ENCODE measurements around the gene CHAD. TPM values are rescaled to one million over a fixed set of nuclear protein-coding genes. Genes with fewer than 3 reads are reported as not detected.
A peak's percentile ranks its signal among the peaks of the same experiment; 100 is the strongest.

The CHAD gene
- total RNA-seq, 2 donors from 2014 or later: 0.51 to 1.6 TPM

GRCh38 chr17:50514388-50514787 is 45.7 kb upstream of the CHAD start:
- Histone ChIP-seq H3K27me3 (replicated peaks; ENCODE audit: insufficient read depth) (no peaks in the 10 kb centered on the region), H3K36me3 (no peaks in the 10 kb centered on the region), H3K4me3 (no peak overlapping the region), H3K9me3 (no peaks in the 10 kb centered on the region), H3K4me1 (replicated peaks) (peaks cover 4% of the 10 kb centered on the region), H3K27ac (peak overlapping the region in 1 of 2 donors; percentile 12)
- WGBS: 64% methylated on average over 3 of the region's 3 CpGs
- intact Hi-C loops (cut with DNase I): no loop called here
- TF ChIP-seq POLR2AphosphoS5 (IDR thresholded peaks at IDR 0.05) (no peak), POLR2A (IDR thresholded peaks at IDR 0.05) (no peak)
- TF ChIP-seq, protein P1, sequence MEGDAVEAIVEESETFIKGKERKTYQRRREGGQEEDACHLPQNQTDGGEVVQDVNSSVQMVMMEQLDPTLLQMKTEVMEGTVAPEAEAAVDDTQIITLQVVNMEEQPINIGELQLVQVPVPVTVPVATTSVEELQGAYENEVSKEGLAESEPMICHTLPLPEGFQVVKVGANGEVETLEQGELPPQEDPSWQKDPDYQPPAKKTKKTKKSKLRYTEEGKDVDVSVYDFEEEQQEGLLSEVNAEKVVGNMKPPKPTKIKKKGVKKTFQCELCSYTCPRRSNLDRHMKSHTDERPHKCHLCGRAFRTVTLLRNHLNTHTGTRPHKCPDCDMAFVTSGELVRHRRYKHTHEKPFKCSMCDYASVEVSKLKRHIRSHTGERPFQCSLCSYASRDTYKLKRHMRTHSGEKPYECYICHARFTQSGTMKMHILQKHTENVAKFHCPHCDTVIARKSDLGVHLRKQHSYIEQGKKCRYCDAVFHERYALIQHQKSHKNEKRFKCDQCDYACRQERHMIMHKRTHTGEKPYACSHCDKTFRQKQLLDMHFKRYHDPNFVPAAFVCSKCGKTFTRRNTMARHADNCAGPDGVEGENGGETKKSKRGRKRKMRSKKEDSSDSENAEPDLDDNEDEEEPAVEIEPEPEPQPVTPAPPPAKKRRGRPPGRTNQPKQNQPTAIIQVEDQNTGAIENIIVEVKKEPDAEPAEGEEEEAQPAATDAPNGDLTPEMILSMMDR (IDR thresholded peaks at IDR 0.05): no peak
- no peak for DNase-seq (ENCODE audit: low spot score)

DNA sequence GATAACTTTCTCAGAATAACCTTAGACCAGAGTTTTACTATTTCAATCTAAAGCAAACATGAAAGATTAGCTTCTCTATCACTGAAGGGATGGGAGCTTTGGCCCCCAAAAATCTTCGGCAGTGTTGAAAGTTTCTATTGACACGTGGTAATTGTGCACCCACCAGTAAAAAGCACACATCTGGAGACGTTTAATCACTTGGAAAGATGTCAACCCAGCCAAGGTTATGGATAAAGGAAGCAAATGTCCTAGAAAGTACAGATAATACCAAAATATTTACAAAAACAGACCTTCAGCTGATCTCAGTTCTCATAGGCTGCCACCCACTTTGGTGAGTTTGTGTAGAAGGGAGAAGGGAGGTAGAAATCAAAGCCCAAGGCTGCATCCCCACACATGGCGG is 44.8 kb upstream of the CHAD start:
- DNase-seq (ENCODE audit: low spot score): no peak
- no peaks in the 10 kb centered on the region for H3K9me3 ChIP-seq
- no peak for TF ChIP-seq POLR2AphosphoS5 (IDR thresholded peaks at IDR 0.05)
- no peak for TF ChIP-seq POLR2A (IDR thresholded peaks at IDR 0.05)
- TF ChIP-seq, protein P1 (IDR thresholded peaks at IDR 0.05): no peak
- H3K4me3 ChIP-seq: no peak overlapping the region
- intact Hi-C loops (cut with DNase I): no loop called here
- no peak overlapping the region for H3K27ac ChIP-seq
- H3K4me1 ChIP-seq (replicated peaks): no peaks in the 10 kb centered on the region
- no peaks in the 10 kb centered on the region for H3K27me3 ChIP-seq (replicated peaks; ENCODE audit: insufficient read depth)
- H3K36me3 ChIP-seq: no peaks in the 10 kb centered on the region
- 51% methylated on average over 4 of the region's 4 CpGs for WGBS

DNA sequence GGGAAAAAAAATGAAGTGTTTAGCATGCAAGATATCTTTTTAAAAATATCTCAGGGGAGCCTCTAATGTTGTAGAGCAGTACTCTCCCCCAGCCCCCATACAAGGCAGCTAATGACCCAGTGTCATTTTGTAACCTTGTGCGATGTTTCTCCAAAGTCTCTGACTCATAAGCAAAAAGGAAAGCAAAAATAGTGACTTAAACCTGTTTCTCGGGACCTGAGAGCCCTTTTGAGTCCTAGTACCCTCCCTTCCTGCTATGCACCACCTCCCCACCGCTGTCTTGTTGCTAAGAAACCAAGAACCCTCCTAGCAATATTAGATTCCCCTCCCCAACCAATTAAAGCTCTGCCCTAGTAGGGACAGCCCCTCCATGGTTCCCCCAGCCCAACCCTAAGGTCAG is 42.4 kb upstream of the CHAD start:
- Histone ChIP-seq H3K27me3 (replicated peaks; ENCODE audit: insufficient read depth) (no peaks in the 10 kb centered on the region), H3K27ac (peak overlapping the region; percentile 2 to 48), H3K36me3 (no peaks in the 10 kb centered on the region), H3K9me3 (no peaks in the 10 kb centered on the region), H3K4me1 (replicated peaks) (no peaks in the 10 kb centered on the region), H3K4me3 (no peak overlapping the region)
- TF ChIP-seq POLR2A (IDR thresholded peaks at IDR 0.05) (no peak), POLR2AphosphoS5 (IDR thresholded peaks at IDR 0.05) (no peak)
- TF ChIP-seq, protein P1 (IDR thresholded peaks at IDR 0.05): no peak
- DNase-seq (ENCODE audit: low spot score): no peak
- 22% methylated on average over 3 of the region's 3 CpGs for WGBS
- intact Hi-C loops (cut with DNase I): no loop called here

GRCh38 chr17:50508573-50509460 is 40.1 kb upstream of the CHAD start:
- no peaks in the 10 kb centered on the region for H3K27me3 ChIP-seq (replicated peaks; ENCODE audit: insufficient read depth)
- H3K27ac ChIP-seq: peak overlapping the region; percentile 77 to 85
- intact Hi-C loops (cut with DNase I): no loop called here
- 42% methylated on average over 26 of the region's 32 CpGs for WGBS
- H3K4me1 ChIP-seq (replicated peaks): no peaks in the 10 kb centered on the region
- no peak for DNase-seq (ENCODE audit: low spot score)
- H3K9me3 ChIP-seq: no peaks in the 10 kb centered on the region
- peak overlapping the region; percentile 53 to 59 for H3K4me3 ChIP-seq
- no peaks in the 10 kb centered on the region for H3K36me3 ChIP-seq
- TF ChIP-seq, protein P1 (IDR thresholded peaks at IDR 0.05): peak in 1 of 4 experiments; percentile 3
- TF ChIP-seq POLR2A (IDR thresholded peaks at IDR 0.05): no peak

Measured in prostate gland (tissue), 2 donors.